Central memory CD4-positive, alpha-beta T cell (primary cell): ENCODE measurements around the gene WWTR1.

Experiments
- DNase-seq: peaks from one replicate; pipeline ENCODE4 v3.0.0; 2022

Gene WWTR1

GRCh38 chr3:149620291-149621020, 37.4 kb downstream of the WWTR1 start:
- DNase-seq, result no peak

GRCh38 chr3:149619136-149619535, 38.7 kb downstream of the WWTR1 start:
- DNase-seq, result no peak

- no peak for DNase-seq
These were observed 39.4 kb downstream of the WWTR1 start for GRCh38 chr3:149618151-149619123.

- no peak for DNase-seq
These were observed 42.0 kb downstream of the WWTR1 start for GRCh38 chr3:149615731-149616221.

GRCh38 chr3:149613988-149614387, 43.8 kb downstream of the WWTR1 start:
- no peak for DNase-seq

- DNase-seq, result no peak
These were observed 45.4 kb downstream of the WWTR1 start for GRCh38 chr3:149612456-149612855.

- no peak for DNase-seq
These were observed 46.7 kb downstream of the WWTR1 start for GRCh38 chr3:149611149-149611548.

GRCh38 chr3:149610351-149611105, 47.3 kb downstream of the WWTR1 start:
- no peak for DNase-seq

- no peak for DNase-seq
These were observed 48.2 kb downstream of the WWTR1 start for GRCh38 chr3:149609595-149609994.

- no peak for DNase-seq
These were observed 48.8 kb downstream of the WWTR1 start for GRCh38 chr3:149608987-149609386.

GRCh38 chr3:149605902-149606301, 51.9 kb downstream of the WWTR1 start:
- no peak for DNase-seq

GRCh38 chr3:149604125-149604875, 53.5 kb downstream of the WWTR1 start:
- no peak for DNase-seq

GRCh38 chr3:149603126-149604074, 54.4 kb downstream of the WWTR1 start:
- DNase-seq, result no peak

GRCh38 chr3:149600634-149601033, 57.2 kb downstream of the WWTR1 start:
- no peak for DNase-seq

GRCh38 chr3:149599236-149599635, 58.6 kb downstream of the WWTR1 start:
- DNase-seq, result no peak

- DNase-seq, result no peak
These were observed 61.6 kb downstream of the WWTR1 start for GRCh38 chr3:149596134-149596770.

- no peak for DNase-seq
These were observed 64.2 kb downstream of the WWTR1 start for GRCh38 chr3:149593418-149594160.

- DNase-seq, result no peak
These were observed 65.0 kb downstream of the WWTR1 start for GRCh38 chr3:149592758-149593240.

- no peak for DNase-seq
These were observed 67.0 kb downstream of the WWTR1 start for GRCh38 chr3:149590691-149591441.
